ENCODE data around the gene EXD3.

The EXD3 gene

GRCh38 chr9:137375321-137376058 lies 47.5 kb downstream of the EXD3 start:
- Histone ChIP-seq H3F3A (ENCODE audit: insufficient read depth, low read length) (no peaks in the 10 kb centered on the region), H2AFZ (ENCODE audit: low read length) (no peak overlapping the region), H3K4me1 (ENCODE audit: low read length) (no peaks in the 10 kb centered on the region), H3K9ac (ENCODE audit: low read length) (no peak overlapping the region), H3K9me2 (replicated peaks; ENCODE audit: insufficient read depth, low read length) (no peaks in the 10 kb centered on the region), H3K4me2 (ENCODE audit: low read depth, low read length) (no peak overlapping the region), H3K27me3 (replicated peaks; ENCODE audit: insufficient read depth, low read length) (peaks cover 79% of the 10 kb centered on the region), H3K36me3 (replicated peaks; ENCODE audit: insufficient read depth, low read length) (no peaks in the 10 kb centered on the region), H4K20me1 (ENCODE audit: insufficient read depth, low read length) (no peaks in the 10 kb centered on the region), H3K4me3 (ENCODE audit: low read length) (no peak overlapping the region), H3K27ac (ENCODE audit: low read length) (no peak overlapping the region), H3K79me2 (ENCODE audit: low read length) (no peaks in the 10 kb centered on the region), H3K9me3 (replicated peaks; ENCODE audit: insufficient read depth, low read length) (no peaks in the 10 kb centered on the region)
- no peak for DNase-seq
- no peak for TF ChIP-seq EZH2phosphoT487 (IDR thresholded peaks at IDR 0.05; ENCODE audit: low read length)

DNA sequence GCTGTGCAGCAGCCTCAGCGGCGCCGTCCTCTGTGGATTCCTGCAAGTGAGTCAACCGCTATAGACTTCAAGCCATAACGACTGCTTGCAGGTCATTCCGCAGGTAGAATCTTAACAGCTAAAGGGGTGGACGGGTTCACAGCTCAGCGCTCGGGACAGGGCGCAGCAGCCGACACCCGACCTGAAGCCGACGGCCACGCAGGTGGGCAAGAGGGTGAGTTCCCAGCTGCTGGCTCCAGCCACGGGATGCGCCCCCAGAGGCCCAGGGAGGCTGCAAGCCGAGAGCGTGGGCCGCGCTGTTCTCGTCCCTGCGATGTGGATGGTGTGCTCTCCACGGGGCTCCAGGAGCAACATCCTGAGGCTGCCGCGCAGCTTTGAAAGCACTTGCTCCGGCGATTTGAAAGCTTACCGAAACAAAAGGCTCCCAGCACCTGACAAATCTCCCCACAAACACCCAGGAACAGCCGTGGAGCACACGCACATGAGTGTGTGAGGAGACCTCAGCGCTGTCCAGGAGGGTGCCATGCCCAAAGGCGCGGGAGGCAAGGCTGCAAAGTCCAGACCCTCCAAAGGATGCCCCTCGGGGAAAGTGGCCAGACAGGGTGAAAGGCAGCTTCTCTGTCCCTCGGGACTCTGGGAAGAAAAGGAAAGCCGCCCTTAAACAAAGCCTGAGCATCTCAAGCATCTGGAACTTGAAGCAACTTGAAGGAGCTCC lies 48.7 kb downstream of the EXD3 start:
- H3K9ac ChIP-seq (ENCODE audit: low read length), result no peak overlapping the region
- H3K4me1 ChIP-seq (ENCODE audit: low read length), result no peaks in the 10 kb centered on the region
- TF ChIP-seq EZH2 (optimal IDR thresholded peaks at IDR 0.05; ENCODE audit: low read depth, low read length) (no peak), EZH2phosphoT487 (IDR thresholded peaks at IDR 0.05; ENCODE audit: low read length) (no peak)
- TF ChIP-seq, protein P1, sequence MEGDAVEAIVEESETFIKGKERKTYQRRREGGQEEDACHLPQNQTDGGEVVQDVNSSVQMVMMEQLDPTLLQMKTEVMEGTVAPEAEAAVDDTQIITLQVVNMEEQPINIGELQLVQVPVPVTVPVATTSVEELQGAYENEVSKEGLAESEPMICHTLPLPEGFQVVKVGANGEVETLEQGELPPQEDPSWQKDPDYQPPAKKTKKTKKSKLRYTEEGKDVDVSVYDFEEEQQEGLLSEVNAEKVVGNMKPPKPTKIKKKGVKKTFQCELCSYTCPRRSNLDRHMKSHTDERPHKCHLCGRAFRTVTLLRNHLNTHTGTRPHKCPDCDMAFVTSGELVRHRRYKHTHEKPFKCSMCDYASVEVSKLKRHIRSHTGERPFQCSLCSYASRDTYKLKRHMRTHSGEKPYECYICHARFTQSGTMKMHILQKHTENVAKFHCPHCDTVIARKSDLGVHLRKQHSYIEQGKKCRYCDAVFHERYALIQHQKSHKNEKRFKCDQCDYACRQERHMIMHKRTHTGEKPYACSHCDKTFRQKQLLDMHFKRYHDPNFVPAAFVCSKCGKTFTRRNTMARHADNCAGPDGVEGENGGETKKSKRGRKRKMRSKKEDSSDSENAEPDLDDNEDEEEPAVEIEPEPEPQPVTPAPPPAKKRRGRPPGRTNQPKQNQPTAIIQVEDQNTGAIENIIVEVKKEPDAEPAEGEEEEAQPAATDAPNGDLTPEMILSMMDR (IDR thresholded peaks at IDR 0.05; ENCODE audit: low read length), result no peak
- H3K4me3 ChIP-seq (ENCODE audit: low read length), result no peak overlapping the region
- no peaks in the 10 kb centered on the region for H3K9me3 ChIP-seq (replicated peaks; ENCODE audit: insufficient read depth, low read length)
- H3K36me3 ChIP-seq (replicated peaks; ENCODE audit: insufficient read depth, low read length), result no peaks in the 10 kb centered on the region
- H3F3A ChIP-seq (ENCODE audit: insufficient read depth, low read length), result no peaks in the 10 kb centered on the region
- no peak overlapping the region for H3K27ac ChIP-seq (ENCODE audit: low read length)
- H3K9me2 ChIP-seq (replicated peaks; ENCODE audit: insufficient read depth, low read length), result no peaks in the 10 kb centered on the region
- H4K20me1 ChIP-seq (ENCODE audit: insufficient read depth, low read length), result no peaks in the 10 kb centered on the region
- no peak overlapping the region for H3K4me2 ChIP-seq (ENCODE audit: low read depth, low read length)
- no peaks in the 10 kb centered on the region for H3K79me2 ChIP-seq (ENCODE audit: low read length)
- H3K27me3 ChIP-seq (replicated peaks; ENCODE audit: insufficient read depth, low read length), result peaks cover 91% of the 10 kb centered on the region
- DNase-seq, result no peak
- H2AFZ ChIP-seq (ENCODE audit: low read length), result no peak overlapping the region

DNA sequence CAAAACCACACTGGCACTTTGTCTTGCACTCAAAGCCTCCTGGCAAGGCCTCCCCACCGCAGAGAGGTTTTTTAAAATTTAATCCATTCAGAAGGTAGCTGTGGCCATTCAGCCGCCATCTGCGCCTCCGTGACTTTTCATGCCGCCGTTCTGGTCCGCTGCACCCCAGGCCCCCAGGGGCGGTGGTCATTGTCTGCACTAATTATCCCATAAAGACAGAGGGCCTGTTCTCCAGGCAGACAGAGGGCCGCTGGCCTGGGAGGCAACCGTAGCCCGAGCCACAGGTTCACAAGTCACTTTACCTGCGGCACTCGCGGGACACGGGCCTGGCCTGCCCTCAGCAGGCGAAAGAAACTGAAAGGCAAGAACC lies 49.4 kb downstream of the EXD3 start:
- Histone ChIP-seq H3K4me2 (ENCODE audit: low read depth, low read length) (no peak overlapping the region), H3K9me3 (replicated peaks; ENCODE audit: insufficient read depth, low read length) (no peaks in the 10 kb centered on the region), H3K79me2 (ENCODE audit: low read length) (no peaks in the 10 kb centered on the region), H3K27me3 (replicated peaks; ENCODE audit: insufficient read depth, low read length) (peaks cover 90% of the 10 kb centered on the region), H3K4me3 (ENCODE audit: low read length) (no peak overlapping the region), H2AFZ (ENCODE audit: low read length) (no peak overlapping the region), H3K27ac (ENCODE audit: low read length) (no peak overlapping the region), H3K36me3 (replicated peaks; ENCODE audit: insufficient read depth, low read length) (no peaks in the 10 kb centered on the region), H4K20me1 (ENCODE audit: insufficient read depth, low read length) (no peaks in the 10 kb centered on the region), H3K9ac (ENCODE audit: low read length) (no peak overlapping the region), H3F3A (ENCODE audit: insufficient read depth, low read length) (no peaks in the 10 kb centered on the region), H3K9me2 (replicated peaks; ENCODE audit: insufficient read depth, low read length) (no peaks in the 10 kb centered on the region), H3K4me1 (ENCODE audit: low read length) (no peaks in the 10 kb centered on the region)
- DNase-seq, result no peak
- TF ChIP-seq EZH2 (optimal IDR thresholded peaks at IDR 0.05; ENCODE audit: low read depth, low read length) (no peak), EZH2phosphoT487 (IDR thresholded peaks at IDR 0.05; ENCODE audit: low read length) (no peak)
- TF ChIP-seq, protein P1 (IDR thresholded peaks at IDR 0.05; ENCODE audit: low read length), result no peak
